Measurements from ENCODE around the gene SPDL1.

The SPDL1 gene

DNA sequence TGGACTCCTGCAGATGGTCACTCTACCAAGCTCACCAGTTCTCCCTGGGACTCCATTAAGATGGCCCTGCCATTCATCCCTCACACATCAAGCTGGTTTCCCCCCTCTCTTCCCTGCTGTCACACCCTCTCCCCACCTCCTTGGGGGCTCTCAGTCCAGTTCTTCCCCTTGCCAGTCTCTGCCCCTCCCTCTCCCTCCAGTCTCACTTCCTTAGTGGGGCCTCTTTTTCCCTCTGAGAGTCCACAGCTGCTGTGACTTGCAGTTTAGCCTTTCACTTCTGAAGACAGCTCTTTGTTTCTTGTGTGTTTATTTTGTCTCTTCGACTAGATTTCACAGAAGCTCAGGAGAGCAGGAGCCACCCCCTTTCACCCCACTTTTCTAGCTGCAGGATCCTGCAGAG lies 64.0 kb downstream of the SPDL1 start:
- TF ChIP-seq, protein P1, sequence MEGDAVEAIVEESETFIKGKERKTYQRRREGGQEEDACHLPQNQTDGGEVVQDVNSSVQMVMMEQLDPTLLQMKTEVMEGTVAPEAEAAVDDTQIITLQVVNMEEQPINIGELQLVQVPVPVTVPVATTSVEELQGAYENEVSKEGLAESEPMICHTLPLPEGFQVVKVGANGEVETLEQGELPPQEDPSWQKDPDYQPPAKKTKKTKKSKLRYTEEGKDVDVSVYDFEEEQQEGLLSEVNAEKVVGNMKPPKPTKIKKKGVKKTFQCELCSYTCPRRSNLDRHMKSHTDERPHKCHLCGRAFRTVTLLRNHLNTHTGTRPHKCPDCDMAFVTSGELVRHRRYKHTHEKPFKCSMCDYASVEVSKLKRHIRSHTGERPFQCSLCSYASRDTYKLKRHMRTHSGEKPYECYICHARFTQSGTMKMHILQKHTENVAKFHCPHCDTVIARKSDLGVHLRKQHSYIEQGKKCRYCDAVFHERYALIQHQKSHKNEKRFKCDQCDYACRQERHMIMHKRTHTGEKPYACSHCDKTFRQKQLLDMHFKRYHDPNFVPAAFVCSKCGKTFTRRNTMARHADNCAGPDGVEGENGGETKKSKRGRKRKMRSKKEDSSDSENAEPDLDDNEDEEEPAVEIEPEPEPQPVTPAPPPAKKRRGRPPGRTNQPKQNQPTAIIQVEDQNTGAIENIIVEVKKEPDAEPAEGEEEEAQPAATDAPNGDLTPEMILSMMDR (IDR thresholded peaks at IDR 0.05; ENCODE audit: low read depth, low read length), result no peak
- DNase-seq (ENCODE audit: low read depth in 2 of 2), result no peak
- H3K4me3 ChIP-seq (replicated peaks in 1 of 2; ENCODE audit: low read depth in 2 of 2, low read length in 2 of 2), result no peak overlapping the region

DNA sequence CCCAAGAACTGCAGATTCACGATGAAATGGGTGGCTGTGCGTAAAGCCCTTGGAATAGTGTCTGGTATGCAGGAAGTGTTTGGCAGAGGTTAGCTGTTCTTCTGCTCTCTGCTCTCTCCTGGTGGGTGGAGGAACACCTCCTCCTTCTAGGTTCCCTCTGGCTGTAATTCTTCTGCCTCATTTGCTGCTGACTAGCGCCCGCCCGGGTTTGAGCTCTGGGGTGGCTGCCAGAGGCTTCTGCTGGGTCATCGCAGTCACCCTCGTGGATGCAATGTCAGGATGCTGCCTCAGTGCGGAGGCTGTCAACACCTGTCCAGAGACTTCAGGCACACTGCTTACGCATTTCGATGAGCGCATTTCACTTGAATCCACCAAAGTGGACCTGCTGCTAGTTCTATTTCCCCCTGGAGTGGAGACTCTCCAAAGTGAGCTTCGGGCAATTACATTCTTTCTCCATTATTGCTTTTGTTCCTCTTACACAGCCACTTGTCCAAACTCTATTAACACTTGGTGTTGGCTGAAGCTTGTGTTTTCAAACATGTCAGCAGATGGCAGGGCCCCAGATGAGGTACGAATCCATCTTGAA lies 65.2 kb downstream of the SPDL1 start:
- TF ChIP-seq, protein P1 (IDR thresholded peaks at IDR 0.05; ENCODE audit: low read depth, low read length), result no peak
- DNase-seq (ENCODE audit: low read depth in 2 of 2), result peak; percentile 37 to 67

DNA sequence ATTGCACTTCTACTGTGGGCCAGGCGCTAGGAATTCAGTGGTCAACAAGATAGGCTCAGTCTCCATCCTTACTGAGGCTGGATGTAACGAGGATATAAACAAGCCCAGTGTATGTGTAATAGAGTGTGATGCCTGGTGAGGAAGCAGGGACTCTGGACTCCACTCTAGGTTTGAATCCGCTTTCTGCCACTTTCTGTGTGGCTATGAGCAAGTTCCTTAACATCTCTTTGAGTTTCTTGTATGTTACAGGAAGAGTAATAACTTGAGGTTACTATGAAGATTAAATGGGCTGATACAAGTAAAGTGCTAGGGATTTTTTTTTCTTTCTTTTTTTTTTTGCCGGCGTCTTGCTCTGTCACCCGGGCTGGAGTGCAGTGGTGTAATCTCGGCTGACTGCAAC lies 65.9 kb downstream of the SPDL1 start:
- DNase-seq (ENCODE audit: low read depth in 2 of 2), result no peak
- TF ChIP-seq, protein P1 (IDR thresholded peaks at IDR 0.05; ENCODE audit: low read depth, low read length), result no peak
- H3K4me3 ChIP-seq (replicated peaks in 1 of 2; ENCODE audit: low read depth in 2 of 2, low read length in 2 of 2), result no peak overlapping the region

More for the DNA sequence above, 65.2 kb downstream of the SPDL1 start:
- no peak overlapping the region for H3K4me3 ChIP-seq (replicated peaks in 1 of 2; ENCODE audit: low read depth in 2 of 2, low read length in 2 of 2)

DNA sequence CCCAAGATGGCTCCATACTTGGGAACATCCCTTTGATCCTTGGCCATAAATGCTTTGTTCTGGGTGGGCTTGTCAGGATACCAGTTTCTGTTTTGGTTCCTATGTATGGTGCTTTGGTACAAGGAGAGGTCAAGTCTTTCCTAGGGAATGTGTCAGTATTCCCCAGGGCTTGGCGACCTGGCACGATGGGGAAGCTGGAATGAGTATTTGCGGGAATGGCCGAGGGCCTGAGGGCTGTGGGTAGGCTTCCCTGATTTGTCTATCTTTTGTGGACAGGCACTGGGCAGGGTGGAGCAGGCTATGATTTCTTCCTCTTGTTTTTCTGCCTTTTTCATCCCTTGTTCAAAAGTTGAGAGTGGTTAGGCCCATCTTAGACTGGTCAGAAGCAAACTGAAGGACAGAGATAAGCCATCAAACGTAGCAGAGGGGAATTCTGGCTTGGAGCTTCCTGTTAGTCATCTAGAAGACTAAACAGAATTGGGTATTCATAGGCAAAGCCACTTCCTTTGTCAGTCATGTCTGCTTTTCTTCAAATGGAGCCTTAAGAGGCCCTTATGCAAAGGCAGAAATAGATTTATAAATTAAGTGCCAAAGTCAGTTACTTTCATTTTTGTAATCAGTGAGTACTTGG lies 67.2 kb downstream of the SPDL1 start:
- no peak overlapping the region for H3K4me3 ChIP-seq (replicated peaks in 1 of 2; ENCODE audit: low read depth in 2 of 2, low read length in 2 of 2)
- DNase-seq (ENCODE audit: low read depth in 2 of 2), result peak; percentile 72 to 82

GRCh38 chr5:169651526-169651925 lies 68.0 kb downstream of the SPDL1 start:
- peak in 1 of 2 donors; percentile 53 for DNase-seq (ENCODE audit: low read depth in 2 of 2)
- TF ChIP-seq, protein P1 (IDR thresholded peaks at IDR 0.05; ENCODE audit: low read depth, low read length), result no peak
- H3K4me3 ChIP-seq (replicated peaks in 1 of 2; ENCODE audit: low read depth in 2 of 2, low read length in 2 of 2), result no peak overlapping the region

More for the DNA sequence above, 67.2 kb downstream of the SPDL1 start:
- TF ChIP-seq, protein P1 (IDR thresholded peaks at IDR 0.05; ENCODE audit: low read depth, low read length), result no peak

- no peak overlapping the region for H3K4me3 ChIP-seq (replicated peaks in 1 of 2; ENCODE audit: low read depth in 2 of 2, low read length in 2 of 2)
- TF ChIP-seq, protein P1 (IDR thresholded peaks at IDR 0.05; ENCODE audit: low read depth, low read length), result no peak
- DNase-seq (ENCODE audit: low read depth in 2 of 2), result no peak
These were observed 68.5 kb downstream of the SPDL1 start for GRCh38 chr5:169652057-169652456.

Data from cardiac fibroblast (primary cell).